A204.1 (cell line): ENCODE data around the gene CYSRT1.

Source experiments
- FAIRE-seq: peaks from 2 replicates; lab custom pipeline; 2012; peaks lifted over from hg19 to GRCh38; lab: Jason Lieb, UNC

The CYSRT1 gene

GRCh38 chr9:137272241-137273094 lies 47.5 kb downstream of the CYSRT1 start:
- FAIRE-seq = no peak

GRCh38 chr9:137273095-137273490 lies 48.1 kb downstream of the CYSRT1 start:
- FAIRE-seq = no peak

GRCh38 chr9:137273611-137274320 lies 48.8 kb downstream of the CYSRT1 start:
- no peak for FAIRE-seq

GRCh38 chr9:137275203-137275587 lies 50.2 kb downstream of the CYSRT1 start:
- no peak for FAIRE-seq
